ENCODE results near the gene LIG1.

Gene LIG1

GRCh38 chr19:48069435-48069834 is 100.7 kb downstream of the LIG1 start:
- DNase-seq (ENCODE audit: extremely low read depth, low read depth), result no peak
- TF ChIP-seq, protein P1, sequence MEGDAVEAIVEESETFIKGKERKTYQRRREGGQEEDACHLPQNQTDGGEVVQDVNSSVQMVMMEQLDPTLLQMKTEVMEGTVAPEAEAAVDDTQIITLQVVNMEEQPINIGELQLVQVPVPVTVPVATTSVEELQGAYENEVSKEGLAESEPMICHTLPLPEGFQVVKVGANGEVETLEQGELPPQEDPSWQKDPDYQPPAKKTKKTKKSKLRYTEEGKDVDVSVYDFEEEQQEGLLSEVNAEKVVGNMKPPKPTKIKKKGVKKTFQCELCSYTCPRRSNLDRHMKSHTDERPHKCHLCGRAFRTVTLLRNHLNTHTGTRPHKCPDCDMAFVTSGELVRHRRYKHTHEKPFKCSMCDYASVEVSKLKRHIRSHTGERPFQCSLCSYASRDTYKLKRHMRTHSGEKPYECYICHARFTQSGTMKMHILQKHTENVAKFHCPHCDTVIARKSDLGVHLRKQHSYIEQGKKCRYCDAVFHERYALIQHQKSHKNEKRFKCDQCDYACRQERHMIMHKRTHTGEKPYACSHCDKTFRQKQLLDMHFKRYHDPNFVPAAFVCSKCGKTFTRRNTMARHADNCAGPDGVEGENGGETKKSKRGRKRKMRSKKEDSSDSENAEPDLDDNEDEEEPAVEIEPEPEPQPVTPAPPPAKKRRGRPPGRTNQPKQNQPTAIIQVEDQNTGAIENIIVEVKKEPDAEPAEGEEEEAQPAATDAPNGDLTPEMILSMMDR (IDR thresholded peaks at IDR 0.05; ENCODE audit: low read depth, low read length), result no peak

Data from AG09319 (cell line).